ENCODE measurements around the gene RNF115.
"Not testable (repeated sequence)": the region's sequence is repeated elsewhere in the genome, so short reads cannot be mapped to it uniquely, and the experiment has no call there.

RNF115 gene

DNA sequence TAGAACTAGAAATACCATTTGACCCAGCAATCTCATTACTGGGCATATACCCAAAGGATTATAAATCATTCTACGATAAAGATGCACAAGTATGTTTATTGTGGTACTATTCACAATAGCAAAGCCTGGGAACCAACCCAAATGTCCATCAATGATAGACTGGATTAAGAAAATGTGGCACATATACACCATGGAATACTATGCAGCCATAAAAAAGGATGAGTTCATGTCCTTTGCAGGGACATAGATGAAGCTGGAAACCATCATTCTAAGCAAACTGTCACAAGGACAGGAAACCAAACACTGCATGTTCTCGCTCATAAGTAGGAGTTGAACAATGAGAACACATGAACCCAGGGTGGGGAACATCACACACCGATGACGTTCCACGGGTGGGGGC lies 97.7 kb downstream of the RNF115 start:
- not testable (repeated sequence) for DNase-seq

DNA sequence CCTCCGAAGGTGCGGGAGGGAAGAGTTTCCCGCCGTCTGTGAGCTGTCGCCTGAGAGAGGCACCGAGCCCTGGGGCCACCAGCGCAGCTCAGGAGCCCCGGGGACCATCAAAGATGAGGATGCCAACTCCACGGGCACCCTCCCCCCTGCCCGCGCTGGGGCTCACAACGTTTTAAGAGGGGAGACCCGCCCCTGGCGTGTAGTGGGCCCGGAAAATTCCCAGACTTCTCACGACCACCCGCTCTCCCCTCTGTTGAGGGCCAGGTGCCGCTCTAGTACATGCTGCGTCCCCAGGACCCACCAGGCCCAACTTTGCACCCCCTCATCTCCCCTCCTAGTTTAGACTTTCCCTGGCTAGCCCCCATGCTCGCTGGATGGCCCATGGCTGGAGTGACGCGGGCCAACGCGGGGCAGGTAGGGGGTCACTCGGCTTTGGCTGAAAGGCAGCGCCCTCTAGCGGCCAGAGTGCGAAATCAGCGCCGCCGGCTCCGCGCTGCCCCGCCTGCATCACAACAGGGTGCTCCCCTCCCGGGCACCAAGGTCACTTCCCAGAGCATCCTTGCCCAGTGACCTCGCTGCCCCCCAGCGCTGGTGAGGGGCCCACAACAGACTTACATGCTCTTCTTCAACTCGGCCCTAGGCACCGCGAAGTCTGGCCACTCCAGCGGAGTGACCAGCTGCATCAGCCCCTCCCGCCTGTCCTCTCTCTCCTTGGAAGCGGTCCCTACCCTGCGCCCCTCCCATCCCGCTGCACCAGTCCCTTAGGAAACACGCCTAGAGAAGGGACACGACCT lies 102.8 kb downstream of the RNF115 start:
- peak; percentile 92 for DNase-seq

DNA sequence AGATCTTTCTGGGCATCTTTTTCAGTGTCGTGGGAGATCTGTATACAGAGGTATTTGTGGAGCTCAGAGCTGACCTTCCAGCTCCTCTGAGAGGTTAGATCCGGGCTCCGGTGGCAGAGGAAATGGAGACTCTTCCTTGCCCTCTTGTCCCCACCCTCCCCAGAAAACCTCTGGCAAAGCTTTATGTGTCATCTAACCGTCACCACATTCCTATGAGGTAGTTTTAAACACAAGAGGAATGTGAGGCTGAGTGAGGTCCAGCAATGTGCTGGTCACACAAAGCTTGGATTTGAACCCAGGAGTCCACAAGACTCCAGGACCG lies 103.4 kb downstream of the RNF115 start:
- no peak for DNase-seq

GRCh38 chr1:145719230-145720079 lies 104.4 kb downstream of the RNF115 start, which contains the start of gene CD160:
Gene CD160 (plus strand): TSS chr1:145719499. CDS start chr1:145728328, 8,829 bp downstream.
- DNase-seq: no peak

DNA sequence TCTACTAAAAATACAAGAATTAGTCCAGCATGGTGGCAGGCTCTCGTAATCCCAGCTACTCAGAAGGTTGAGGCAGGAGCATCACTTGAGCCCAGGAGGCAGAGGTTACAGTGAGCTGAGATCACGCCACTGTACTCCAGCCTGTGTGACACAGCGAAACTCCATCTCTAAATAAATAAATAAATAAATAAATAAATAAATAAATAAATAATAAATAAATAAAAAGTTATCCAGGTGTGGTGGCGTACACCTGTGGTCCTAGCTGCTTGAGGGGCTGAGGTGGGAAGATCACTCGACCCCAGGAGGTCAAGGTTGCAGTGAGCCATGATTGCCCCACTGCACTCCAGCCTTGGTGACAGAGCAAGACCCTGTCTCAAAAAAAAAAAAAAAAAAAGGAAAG lies 105.4 kb downstream of the RNF115 start:
- not testable (repeated sequence) for DNase-seq

DNA sequence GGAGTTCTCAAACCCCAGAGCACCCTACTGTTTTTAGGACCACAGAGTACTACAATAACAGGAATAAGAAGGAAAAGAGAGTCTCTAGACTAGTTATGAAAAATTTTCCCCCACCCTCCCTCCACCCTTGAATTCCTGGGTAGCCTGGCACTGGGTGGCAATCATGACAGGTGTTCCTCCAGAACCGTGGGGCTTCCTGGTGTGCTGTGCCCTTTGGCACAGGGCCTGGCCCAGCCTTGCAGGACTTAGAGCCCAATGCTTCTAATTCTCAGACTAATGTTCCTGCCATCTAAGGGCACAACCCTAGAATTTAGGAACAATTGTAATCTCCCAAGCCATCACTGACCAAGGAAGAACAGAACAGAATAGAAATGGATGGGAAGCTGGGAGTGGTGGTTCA lies 106.1 kb downstream of the RNF115 start:
- DNase-seq: no peak

GRCh38 chr1:145716641-145717345 lies 107.1 kb downstream of the RNF115 start:
- peak; percentile 40 for DNase-seq

GRCh38 chr1:145714524-145715111 lies 109.3 kb downstream of the RNF115 start:
- DNase-seq: no peak

GRCh38 chr1:145711213-145711651 lies 112.7 kb downstream of the RNF115 start:
- DNase-seq: no peak

DNA sequence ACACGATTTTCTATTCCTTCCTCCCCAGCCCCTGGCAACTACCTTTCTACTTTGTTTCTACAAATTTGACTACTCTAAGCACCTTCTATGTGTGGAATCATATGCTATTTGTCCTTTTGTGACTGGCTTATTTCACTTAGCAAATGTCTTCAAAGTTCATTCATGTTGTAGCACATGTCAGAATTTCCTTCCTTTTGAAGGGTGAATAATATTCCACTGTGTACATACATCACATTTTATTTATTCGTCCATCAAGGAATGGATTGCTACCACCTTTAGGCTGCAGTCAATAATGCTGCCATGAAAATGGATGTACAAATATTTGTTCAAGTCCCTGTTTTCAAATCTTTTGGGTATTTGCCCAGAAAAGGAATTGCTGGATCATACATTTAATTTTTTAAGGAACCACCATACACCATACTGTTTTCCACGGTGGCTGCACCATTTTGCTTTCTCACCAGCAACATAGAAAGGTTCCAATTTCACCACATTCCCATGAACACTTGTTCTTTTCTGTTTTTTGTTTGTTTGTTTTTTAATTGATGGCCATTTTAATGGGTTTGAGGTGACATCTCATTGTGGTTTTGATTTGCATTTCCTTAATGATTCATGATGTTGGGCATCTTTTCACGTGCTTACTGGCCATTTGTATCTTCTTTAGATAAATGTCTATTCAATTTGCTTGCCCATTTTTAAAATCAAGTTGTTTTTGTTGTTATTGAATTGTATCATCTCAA lies 113.4 kb downstream of the RNF115 start:
- DNase-seq: no peak

- no peak for DNase-seq
These were observed 115.8 kb downstream of the RNF115 start for GRCh38 chr1:145708063-145708462.

GRCh38 chr1:145707183-145707867 lies 116.6 kb downstream of the RNF115 start, which contains the start of gene PDZK1:
Gene PDZK1 (minus strand): TSS chr1:145707368. CDS start chr1:145688021, 19,347 bp downstream.
- DNase-seq: no peak

- DNase-seq: peak; percentile 60
These were observed 117.7 kb downstream of the RNF115 start for GRCh38 chr1:145706086-145706664.

DNA sequence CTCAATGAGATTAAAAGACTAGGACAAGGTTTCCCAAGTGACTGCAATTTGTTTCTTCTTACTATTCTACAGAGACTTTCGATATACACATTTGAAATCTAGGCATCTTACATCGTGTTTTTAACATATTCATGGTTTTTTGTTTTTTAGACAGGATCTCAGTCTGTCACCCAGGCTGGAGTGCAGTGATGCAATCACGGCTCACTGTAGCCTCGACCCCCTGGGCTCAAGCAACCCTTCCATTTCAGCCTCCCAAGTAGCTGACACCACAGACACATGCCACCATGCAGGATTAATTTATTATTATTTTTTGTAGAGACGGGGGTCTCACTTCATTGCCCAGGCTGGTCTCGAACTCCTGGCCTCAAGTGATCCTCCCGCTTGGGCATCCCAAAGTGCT lies 118.3 kb downstream of the RNF115 start:
- no peak for DNase-seq

GRCh38 chr1:145702826-145703225 lies 121.1 kb downstream of the RNF115 start:
- no peak for DNase-seq

- no peak for DNase-seq
These were observed 121.8 kb downstream of the RNF115 start for GRCh38 chr1:145702052-145702451.

- DNase-seq: no peak
These were observed 122.5 kb downstream of the RNF115 start for GRCh38 chr1:145701306-145701862.

DNA sequence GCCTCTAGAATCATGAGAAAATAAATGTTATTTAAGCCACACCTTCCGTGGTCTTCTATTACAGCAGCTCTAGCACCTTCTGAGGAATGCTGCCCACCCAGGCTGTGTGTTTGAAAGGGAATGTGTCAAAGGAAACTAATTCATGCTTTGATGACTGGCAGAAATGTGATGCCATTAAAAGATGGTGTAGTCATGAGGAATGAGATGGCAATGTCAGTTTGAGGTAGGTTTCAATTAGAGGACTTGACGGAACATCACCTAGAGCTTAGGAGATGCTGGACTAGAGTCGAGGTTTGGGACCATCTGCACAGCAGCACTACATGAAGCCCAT lies 127.3 kb downstream of the RNF115 start:
- DNase-seq: no peak

DNA sequence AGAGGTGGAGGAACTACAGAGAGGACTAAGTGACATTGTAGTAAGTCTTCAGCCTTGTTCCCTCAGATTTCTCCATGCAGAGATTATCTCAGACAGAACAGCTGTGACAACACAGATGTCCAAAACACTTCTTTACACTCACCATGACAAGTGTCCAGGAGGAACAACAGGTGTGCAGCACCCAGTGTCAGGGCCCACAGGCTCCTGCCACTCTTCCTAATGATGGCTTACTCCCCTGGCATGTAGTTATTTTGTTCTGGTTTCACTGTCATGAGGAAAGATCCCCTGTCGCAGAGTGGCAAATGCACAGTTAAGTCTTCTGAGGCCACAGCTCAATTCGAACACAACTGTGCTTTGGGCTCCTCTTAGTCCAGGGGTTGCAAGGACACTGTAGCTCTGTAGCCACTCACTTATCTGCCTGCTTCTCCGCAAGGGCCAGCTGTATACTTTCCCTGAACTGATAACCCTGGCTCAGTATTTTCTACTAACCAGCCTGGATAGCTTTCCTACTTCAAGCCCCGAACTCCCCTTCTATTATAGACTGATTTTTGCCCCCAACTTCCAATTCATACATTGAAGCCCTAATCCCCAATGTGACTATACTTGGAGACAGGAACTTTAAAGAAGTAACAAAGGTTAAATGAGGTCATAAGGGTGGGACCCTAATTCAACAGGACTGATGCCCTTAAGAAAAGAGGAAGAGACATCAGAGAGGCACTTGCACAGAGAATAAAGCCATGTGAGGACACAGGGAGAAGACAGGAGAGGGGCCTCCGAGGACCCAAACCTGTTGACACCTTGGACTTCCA lies 127.9 kb downstream of the RNF115 start:
- DNase-seq: no peak

Data from retina (tissue), 1 donor.